ENCODE measurements around the gene PRKCA.

The PRKCA gene

GRCh38 chr17:66836063-66837005 lies 533.9 kb downstream of the PRKCA start:
- DNase-seq (ENCODE audit: low read depth in 1 of 2, low spot score in 1 of 2): no peak
- H3K4me3 ChIP-seq (replicated peaks; ENCODE audit: insufficient read depth, low read length): no peak overlapping the region
- H3K27ac ChIP-seq (replicated peaks): no peak overlapping the region
- peaks cover 10% of the 10 kb centered on the region for H3K27me3 ChIP-seq (ENCODE audit: insufficient read depth, poor library complexity, severe bottlenecking)
- TF ChIP-seq POLR2AphosphoS5 (IDR thresholded peaks at IDR 0.05; ENCODE audit: low read depth) (no peak), GABPA (IDR thresholded peaks at IDR 0.05; ENCODE audit: low read depth) (no peak), SPI1 (IDR thresholded peaks at IDR 0.05; ENCODE audit: borderline replicate concordance, low read depth) (no peak)
- TF ChIP-seq, protein P1, sequence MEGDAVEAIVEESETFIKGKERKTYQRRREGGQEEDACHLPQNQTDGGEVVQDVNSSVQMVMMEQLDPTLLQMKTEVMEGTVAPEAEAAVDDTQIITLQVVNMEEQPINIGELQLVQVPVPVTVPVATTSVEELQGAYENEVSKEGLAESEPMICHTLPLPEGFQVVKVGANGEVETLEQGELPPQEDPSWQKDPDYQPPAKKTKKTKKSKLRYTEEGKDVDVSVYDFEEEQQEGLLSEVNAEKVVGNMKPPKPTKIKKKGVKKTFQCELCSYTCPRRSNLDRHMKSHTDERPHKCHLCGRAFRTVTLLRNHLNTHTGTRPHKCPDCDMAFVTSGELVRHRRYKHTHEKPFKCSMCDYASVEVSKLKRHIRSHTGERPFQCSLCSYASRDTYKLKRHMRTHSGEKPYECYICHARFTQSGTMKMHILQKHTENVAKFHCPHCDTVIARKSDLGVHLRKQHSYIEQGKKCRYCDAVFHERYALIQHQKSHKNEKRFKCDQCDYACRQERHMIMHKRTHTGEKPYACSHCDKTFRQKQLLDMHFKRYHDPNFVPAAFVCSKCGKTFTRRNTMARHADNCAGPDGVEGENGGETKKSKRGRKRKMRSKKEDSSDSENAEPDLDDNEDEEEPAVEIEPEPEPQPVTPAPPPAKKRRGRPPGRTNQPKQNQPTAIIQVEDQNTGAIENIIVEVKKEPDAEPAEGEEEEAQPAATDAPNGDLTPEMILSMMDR (IDR thresholded peaks at IDR 0.05; ENCODE audit: insufficient read depth, low read length): no peak
- TF ChIP-seq, protein P2, sequence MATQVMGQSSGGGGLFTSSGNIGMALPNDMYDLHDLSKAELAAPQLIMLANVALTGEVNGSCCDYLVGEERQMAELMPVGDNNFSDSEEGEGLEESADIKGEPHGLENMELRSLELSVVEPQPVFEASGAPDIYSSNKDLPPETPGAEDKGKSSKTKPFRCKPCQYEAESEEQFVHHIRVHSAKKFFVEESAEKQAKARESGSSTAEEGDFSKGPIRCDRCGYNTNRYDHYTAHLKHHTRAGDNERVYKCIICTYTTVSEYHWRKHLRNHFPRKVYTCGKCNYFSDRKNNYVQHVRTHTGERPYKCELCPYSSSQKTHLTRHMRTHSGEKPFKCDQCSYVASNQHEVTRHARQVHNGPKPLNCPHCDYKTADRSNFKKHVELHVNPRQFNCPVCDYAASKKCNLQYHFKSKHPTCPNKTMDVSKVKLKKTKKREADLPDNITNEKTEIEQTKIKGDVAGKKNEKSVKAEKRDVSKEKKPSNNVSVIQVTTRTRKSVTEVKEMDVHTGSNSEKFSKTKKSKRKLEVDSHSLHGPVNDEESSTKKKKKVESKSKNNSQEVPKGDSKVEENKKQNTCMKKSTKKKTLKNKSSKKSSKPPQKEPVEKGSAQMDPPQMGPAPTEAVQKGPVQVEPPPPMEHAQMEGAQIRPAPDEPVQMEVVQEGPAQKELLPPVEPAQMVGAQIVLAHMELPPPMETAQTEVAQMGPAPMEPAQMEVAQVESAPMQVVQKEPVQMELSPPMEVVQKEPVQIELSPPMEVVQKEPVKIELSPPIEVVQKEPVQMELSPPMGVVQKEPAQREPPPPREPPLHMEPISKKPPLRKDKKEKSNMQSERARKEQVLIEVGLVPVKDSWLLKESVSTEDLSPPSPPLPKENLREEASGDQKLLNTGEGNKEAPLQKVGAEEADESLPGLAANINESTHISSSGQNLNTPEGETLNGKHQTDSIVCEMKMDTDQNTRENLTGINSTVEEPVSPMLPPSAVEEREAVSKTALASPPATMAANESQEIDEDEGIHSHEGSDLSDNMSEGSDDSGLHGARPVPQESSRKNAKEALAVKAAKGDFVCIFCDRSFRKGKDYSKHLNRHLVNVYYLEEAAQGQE (IDR thresholded peaks at IDR 0.05; ENCODE audit: insufficient replicate concordance, low read depth): no peak

DNA sequence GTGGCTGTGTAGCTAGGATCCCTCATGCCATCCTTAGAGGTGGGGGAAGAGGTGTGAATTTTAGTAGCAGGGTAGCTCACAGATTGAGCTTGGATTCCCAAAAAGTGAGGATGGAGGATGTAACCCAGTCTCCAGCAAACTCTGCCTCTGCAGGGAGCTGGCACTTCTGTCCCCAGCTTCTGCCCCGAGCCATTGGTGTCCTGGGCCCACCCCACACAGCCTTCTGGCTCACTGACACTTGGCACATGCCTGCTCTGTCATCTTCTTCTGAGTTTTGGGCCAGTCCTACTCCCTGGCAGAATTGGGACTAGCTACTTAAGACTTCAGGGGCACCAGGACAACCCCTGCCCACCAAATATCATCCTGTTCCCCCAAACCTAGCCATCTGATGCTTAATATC lies 534.8 kb downstream of the PRKCA start:
- H3K27ac ChIP-seq (replicated peaks): no peak overlapping the region
- TF ChIP-seq, protein P2 (IDR thresholded peaks at IDR 0.05; ENCODE audit: insufficient replicate concordance, low read depth): no peak
- TF ChIP-seq POLR2AphosphoS5 (IDR thresholded peaks at IDR 0.05; ENCODE audit: low read depth) (no peak), GABPA (IDR thresholded peaks at IDR 0.05; ENCODE audit: low read depth) (no peak), SPI1 (IDR thresholded peaks at IDR 0.05; ENCODE audit: borderline replicate concordance, low read depth) (no peak)
- TF ChIP-seq, protein P1 (IDR thresholded peaks at IDR 0.05; ENCODE audit: insufficient read depth, low read length): no peak
- H3K27me3 ChIP-seq (ENCODE audit: insufficient read depth, poor library complexity, severe bottlenecking): peaks cover 12% of the 10 kb centered on the region
- DNase-seq (ENCODE audit: low read depth in 1 of 2, low spot score in 1 of 2): no peak
- H3K4me3 ChIP-seq (replicated peaks; ENCODE audit: insufficient read depth, low read length): no peak overlapping the region

- no peak for DNase-seq (ENCODE audit: low read depth in 1 of 2, low spot score in 1 of 2)
- no peak overlapping the region for H3K4me3 ChIP-seq (replicated peaks; ENCODE audit: insufficient read depth, low read length)
- no peak overlapping the region for H3K27ac ChIP-seq (replicated peaks)
- TF ChIP-seq SPI1 (IDR thresholded peaks at IDR 0.05; ENCODE audit: borderline replicate concordance, low read depth): no peak
- TF ChIP-seq GABPA (IDR thresholded peaks at IDR 0.05; ENCODE audit: low read depth): no peak
- TF ChIP-seq, protein P2 (IDR thresholded peaks at IDR 0.05; ENCODE audit: insufficient replicate concordance, low read depth): no peak
- TF ChIP-seq, protein P1 (IDR thresholded peaks at IDR 0.05; ENCODE audit: insufficient read depth, low read length): no peak
- no peak for TF ChIP-seq POLR2AphosphoS5 (IDR thresholded peaks at IDR 0.05; ENCODE audit: low read depth)
- peaks cover 12% of the 10 kb centered on the region for H3K27me3 ChIP-seq (ENCODE audit: insufficient read depth, poor library complexity, severe bottlenecking)
These were observed 535.7 kb downstream of the PRKCA start for GRCh38 chr17:66837885-66838665.

All from HL-60 (cell line).